Activated naive CD8-positive, alpha-beta T cell treated with anti-CD3 and anti-CD28 coated beads for 36 hours (primary cell): ENCODE data around the gene JCHAIN. TPM values are rescaled to one million over a fixed set of nuclear protein-coding genes. Genes with fewer than 3 reads are reported as not detected.

ENCODE experiments used
- DNase-seq: peaks from one replicate; pipeline ENCODE4 v3.0.0; 2021
- H3K27ac Mint-ChIP-seq: one replicate; pipeline ENCODE4 v1.8.0; 2022; ENCODE audit warnings: mild to moderate bottlenecking, moderate library complexity, mixed read lengths
- H3K27me3 Mint-ChIP-seq: one replicate; pipeline ENCODE4 v1.8.0; 2022; ENCODE audit warnings: mild to moderate bottlenecking, mixed read lengths
- H3K36me3 Mint-ChIP-seq: one replicate; pipeline ENCODE4 v1.8.0; 2021; ENCODE audit warnings: mild to moderate bottlenecking, mixed read lengths
- H3K4me1 Mint-ChIP-seq: one replicate; pipeline ENCODE4 v1.8.0; 2021; ENCODE audit warnings: mixed read lengths
- H3K4me3 Mint-ChIP-seq: one replicate; pipeline ENCODE4 v1.8.0; 2022; ENCODE audit warnings: mild to moderate bottlenecking, moderate library complexity, mixed read lengths
- H3K9me3 Mint-ChIP-seq: one replicate; pipeline ENCODE4 v1.8.0; 2022; ENCODE audit warnings: mixed read lengths
- total RNA-seq, 2 experiments: library from RNA; stranded (reverse); gene quantifications; one replicate each; pipeline ENCODE4 v1.2.3, GENCODE V29; 2021

The JCHAIN gene
- not detected for total RNA-seq

DNA sequence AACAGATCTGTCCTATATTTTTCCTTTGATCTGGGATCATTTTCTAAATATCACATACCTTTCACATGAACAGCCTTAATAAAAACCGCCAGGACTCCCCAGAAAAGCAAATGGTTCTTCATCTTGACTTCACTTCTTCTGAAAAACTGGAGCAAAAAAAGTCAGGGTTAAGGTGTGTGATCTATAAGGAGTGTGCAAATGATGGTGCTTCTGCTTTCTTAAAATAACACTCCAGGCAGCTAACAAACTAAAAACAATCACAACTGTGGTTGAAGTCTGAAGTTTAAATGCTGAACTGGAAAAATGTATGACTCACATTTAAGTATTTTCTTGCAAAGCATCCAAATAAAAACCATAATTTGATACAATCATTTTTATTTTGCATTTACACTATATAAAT is at the start of gene JCHAIN:
JCHAIN (minus strand) TSS at position 140 of the 400 bp plus-strand sequence; CDS start at position 122, 18 bp downstream.
- H3K27me3 Mint-ChIP-seq: peaks cover 3% of the 10 kb centered on the region
- H3K4me1 Mint-ChIP-seq: peaks cover 10% of the 10 kb centered on the region
- DNase-seq: no peak
- no peak within 1 kb of the TSS for H3K4me3 Mint-ChIP-seq
- H3K36me3 Mint-ChIP-seq: no peaks in the 10 kb centered on the region
- no peaks in the 10 kb centered on the region for H3K9me3 Mint-ChIP-seq
- no peak within 1 kb of the TSS for H3K27ac Mint-ChIP-seq

DNA sequence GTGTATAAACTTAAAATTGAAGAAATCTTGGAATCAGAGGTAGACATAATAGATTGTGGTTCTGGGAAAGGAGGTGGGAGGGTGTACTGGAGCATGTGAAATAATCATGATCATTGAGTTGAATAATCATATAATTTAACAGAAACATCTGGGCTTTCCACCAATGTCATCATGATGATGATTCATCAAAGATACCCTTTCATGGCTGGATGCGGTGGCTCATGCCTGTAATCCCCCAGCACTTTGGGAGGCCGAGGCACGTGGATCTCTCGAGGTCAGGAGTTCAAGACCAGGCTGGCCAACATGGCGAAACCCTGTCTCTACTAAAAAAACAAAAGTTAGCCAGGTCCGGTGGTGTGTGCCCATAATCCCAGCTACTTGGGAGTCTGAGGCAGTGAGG is 48.8 kb upstream of the JCHAIN start:
- no peak overlapping the region for H3K4me3 Mint-ChIP-seq
- peak overlapping the region; percentile 45 for H3K27ac Mint-ChIP-seq
- H3K9me3 Mint-ChIP-seq: no peaks in the 10 kb centered on the region
- H3K27me3 Mint-ChIP-seq: no peaks in the 10 kb centered on the region
- peaks cover 3% of the 10 kb centered on the region for H3K36me3 Mint-ChIP-seq
- H3K4me1 Mint-ChIP-seq: peaks cover 37% of the 10 kb centered on the region
- DNase-seq: no peak

DNA sequence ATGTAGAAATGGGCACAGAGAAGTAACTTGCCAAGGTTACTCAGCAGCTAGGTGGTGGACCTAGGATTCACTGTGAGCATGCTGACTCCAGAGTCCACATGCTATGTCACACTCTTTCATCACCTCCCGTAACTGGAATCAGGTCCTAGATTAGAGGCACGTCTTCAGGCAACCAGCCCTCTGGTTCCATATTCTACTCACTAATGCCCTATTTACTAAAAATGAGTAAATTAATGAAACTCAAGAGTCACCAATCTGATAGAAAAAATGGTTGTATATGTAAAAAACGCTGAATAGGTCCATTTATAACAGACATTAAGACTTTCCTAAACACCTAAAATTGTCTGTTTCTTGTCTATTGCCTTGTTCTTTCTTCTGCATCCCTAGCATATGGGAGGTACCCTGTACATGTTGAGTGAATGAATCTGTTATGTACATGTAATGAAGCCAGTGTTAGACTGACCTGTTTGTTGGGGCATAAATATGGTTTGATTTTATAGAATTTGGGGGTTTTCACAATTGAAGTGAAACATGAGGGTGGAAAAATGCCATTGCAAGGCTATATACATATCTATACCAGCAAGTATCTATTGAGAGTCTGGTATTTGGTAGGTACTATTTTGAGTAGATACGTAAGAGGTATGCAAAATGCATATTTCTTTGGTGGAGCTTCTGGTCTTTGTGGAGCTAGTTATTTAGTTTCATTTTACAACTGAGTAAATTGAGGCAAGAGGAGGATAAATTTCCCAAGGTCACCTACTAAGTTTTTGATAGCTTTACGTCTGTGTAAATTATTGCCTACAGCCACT is 48.0 kb upstream of the JCHAIN start:
- Mint-ChIP-seq H3K4me3 (no peak overlapping the region), H3K4me1 (peaks cover 42% of the 10 kb centered on the region), H3K27me3 (no peaks in the 10 kb centered on the region), H3K9me3 (no peaks in the 10 kb centered on the region), H3K27ac (peak overlapping the region; percentile 49), H3K36me3 (peaks cover 3% of the 10 kb centered on the region)
- DNase-seq: no peak

DNA sequence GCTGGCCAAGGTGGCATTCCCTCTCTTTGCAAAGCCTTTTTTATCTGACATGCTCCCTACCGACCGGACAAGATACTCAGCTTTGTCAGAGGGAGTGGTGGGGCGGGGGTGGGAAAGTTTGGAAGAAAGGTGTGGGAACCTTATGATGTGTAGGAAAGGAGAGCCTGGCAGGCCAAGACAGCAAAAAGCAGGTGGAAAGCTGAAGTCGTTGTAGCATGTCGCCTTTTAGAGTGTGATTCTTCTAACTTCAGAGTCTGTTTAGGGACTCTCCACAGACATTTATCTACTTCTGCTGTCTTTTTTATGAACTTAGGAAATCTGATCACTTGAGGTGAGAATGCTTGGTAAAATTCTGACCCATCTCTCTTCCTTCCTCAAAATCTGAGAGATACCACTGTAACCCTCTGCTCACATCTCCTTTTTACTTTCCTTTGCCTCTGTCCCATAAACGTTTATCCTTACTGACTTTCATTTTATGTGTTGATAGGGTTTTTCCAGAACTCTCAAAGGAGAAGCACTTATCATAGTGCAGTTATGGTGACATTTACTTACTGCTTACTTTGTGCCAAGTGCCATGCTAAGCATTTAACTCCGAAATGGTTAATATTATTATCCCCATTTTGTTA is 47.3 kb upstream of the JCHAIN start:
- H3K9me3 Mint-ChIP-seq: no peaks in the 10 kb centered on the region
- peaks cover 42% of the 10 kb centered on the region for H3K4me1 Mint-ChIP-seq
- DNase-seq: no peak
- no peaks in the 10 kb centered on the region for H3K27me3 Mint-ChIP-seq
- peaks cover 3% of the 10 kb centered on the region for H3K36me3 Mint-ChIP-seq
- no peak overlapping the region for H3K27ac Mint-ChIP-seq
- no peak overlapping the region for H3K4me3 Mint-ChIP-seq

DNA sequence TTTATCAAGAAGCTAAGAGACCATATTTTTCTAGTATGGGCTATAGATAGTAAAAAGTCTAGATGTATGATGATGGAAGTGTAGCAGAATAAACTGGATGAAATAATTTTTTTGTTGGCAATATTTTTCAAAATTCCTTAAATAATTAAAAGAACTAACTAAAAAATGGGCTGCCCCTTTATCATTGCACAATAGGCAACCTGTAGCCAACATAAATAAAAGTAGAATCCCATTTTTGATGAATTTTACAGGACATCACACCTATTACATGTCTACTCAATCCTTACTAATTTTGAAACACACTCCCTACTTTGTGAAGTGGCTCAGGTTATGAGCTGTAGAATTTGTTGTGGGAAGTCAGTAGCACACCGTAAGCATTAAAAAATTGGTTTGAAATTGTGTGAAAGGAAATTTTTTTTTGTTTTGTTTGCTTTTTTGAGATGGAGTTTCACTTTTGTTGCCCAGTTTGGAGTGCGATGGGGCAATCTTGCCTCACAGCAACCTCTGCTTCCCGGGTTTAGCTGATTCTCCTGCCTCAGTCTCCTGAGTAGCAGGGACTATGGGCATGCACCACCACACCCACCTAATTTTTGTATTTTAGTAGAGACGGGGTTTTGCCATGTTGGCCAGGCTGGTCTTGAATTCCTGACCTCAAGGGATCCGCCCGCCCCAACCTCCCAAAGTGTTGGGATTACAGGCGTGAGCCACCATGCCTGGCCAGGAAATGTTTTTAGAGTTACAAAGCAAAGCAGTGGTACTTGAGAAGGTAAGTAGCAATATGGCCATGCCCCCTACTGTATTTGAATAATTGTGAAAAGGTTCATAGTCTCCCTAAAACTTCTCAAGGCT is 46.5 kb upstream of the JCHAIN start:
- Mint-ChIP-seq H3K4me1 (peaks cover 42% of the 10 kb centered on the region), H3K27ac (no peak overlapping the region), H3K4me3 (no peak overlapping the region)

DNA sequence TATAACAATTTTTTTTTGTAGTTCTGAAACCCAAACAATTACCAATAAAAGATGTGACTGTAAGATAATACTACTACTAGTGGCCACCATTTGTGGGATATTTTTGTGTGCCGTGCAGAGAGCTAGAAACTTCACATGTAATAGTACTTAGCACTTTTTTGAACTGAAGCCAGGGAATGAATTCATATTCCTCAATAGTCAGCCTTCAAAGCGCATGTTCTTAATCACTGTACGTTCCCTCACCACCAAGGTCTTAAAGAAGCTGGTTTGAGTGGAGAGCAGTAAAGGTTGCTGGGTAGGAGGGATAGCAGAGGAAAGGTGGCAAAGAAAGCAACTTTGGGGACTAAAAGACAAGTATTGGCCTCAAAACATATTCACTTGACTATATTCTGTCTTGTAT is 45.8 kb upstream of the JCHAIN start:
- Mint-ChIP-seq H3K4me3 (no peak overlapping the region), H3K4me1 (peaks cover 43% of the 10 kb centered on the region), H3K36me3 (peaks cover 3% of the 10 kb centered on the region), H3K27me3 (no peaks in the 10 kb centered on the region), H3K9me3 (no peaks in the 10 kb centered on the region), H3K27ac (no peak overlapping the region)
- no peak for DNase-seq

More for the DNA sequence above, 46.5 kb upstream of the JCHAIN start:
- no peaks in the 10 kb centered on the region for H3K9me3 Mint-ChIP-seq
- H3K36me3 Mint-ChIP-seq: peaks cover 3% of the 10 kb centered on the region
- H3K27me3 Mint-ChIP-seq: no peaks in the 10 kb centered on the region
- DNase-seq: no peak

DNA sequence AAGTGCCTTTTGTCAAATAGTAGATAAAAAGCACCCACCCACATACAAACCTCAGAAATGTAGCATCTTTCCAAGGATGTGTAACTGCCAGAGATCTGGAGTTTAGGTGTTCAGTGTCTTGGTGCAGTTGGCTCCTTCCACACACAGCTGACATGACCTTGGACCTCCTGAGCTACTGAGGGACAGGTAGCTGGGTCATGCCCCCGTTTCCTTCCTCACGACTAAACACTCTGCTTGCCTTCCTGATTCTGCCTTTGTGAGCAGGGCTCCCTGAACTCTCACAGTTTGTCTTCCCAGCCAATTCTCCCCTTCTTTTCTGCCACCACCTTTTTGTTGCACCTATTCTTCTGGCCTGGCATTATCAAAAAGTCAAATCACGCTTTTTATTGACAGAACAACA is 45.3 kb upstream of the JCHAIN start:
- Mint-ChIP-seq H3K36me3 (peaks cover 3% of the 10 kb centered on the region), H3K4me1 (peaks cover 45% of the 10 kb centered on the region), H3K27me3 (no peaks in the 10 kb centered on the region), H3K9me3 (no peaks in the 10 kb centered on the region), H3K27ac (no peak overlapping the region), H3K4me3 (no peak overlapping the region)
- DNase-seq: no peak

DNA sequence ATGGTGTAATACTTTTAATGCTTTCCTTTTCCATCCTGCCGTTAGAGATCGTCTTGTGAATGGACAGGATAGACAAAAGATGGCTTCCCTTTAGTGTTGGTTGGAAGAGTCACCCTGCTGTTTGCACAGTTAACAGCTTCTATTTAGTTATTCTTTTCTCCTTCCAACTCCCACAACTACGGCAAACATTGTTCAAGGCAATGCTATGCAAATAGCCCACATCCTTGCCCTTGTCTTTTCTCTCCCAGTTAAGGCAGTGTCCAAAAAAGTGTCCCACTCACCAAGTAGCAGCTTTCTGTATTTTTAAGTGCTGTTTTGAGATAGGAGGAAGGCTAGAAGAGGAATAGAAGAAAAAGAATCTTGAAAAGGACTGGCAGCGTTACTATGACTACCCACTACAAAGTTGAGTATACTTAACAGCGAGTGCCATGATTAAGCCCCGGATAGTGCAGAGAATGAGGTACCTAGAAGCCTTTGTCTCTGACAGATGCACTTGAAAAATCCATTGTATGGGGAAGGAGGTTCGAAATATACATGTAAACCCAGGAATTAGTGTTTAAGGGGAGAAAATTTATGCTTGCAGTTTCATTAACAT is 43.4 kb upstream of the JCHAIN start:
- no peak overlapping the region for H3K27ac Mint-ChIP-seq

DNA sequence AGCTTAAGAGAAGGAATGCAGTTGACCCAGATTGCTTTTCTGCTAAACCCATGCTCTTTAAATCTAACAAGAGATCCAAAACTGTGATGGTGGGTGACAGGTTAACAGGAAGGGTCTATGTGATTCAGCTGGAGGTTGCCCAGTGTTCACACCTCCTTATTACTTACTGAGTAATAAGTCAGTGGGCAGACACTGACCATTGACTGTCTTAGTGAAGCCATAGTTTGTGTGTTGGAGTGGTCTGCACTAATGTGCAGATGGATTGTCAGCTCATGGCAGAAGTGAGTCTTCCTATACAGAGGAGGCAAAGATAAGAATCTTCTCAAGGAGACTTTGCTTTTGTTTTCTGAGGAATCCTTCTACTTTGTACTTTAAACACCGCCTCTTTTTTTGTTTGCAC is 40.2 kb upstream of the JCHAIN start:
- Mint-ChIP-seq H3K4me3 (peak overlapping the region; percentile 92), H3K9me3 (no peaks in the 10 kb centered on the region), H3K27me3 (no peaks in the 10 kb centered on the region), H3K36me3 (no peaks in the 10 kb centered on the region), H3K4me1 (peaks cover 34% of the 10 kb centered on the region), H3K27ac (peak overlapping the region; percentile 90)
- DNase-seq: no peak

More for the DNA sequence above, 43.4 kb upstream of the JCHAIN start:
- H3K4me3 Mint-ChIP-seq: no peak overlapping the region
- no peaks in the 10 kb centered on the region for H3K9me3 Mint-ChIP-seq
- DNase-seq: no peak
- H3K27me3 Mint-ChIP-seq: no peaks in the 10 kb centered on the region
- peaks cover 3% of the 10 kb centered on the region for H3K36me3 Mint-ChIP-seq
- H3K4me1 Mint-ChIP-seq: peaks cover 48% of the 10 kb centered on the region

DNA sequence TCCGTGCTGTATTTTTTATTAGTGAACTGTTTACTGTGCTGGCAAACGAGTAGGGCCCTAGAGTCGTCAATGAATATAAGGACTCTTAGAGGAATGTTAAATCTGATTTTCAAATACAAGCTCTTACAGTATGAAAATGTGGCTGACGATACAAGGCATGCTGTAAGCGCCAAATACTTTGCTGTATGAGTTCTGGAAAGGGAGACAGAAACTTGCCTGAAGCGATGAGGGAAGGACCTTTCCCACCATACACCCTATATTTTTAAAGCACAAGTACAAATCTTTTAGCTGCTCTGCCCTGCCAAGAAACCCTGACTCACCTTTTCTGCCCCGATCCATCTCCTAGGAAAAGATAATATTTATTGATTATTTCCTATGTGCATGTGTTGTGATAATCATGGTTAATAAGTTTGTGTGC is 39.7 kb upstream of the JCHAIN start:
- no peaks in the 10 kb centered on the region for H3K9me3 Mint-ChIP-seq
- no peak for DNase-seq
- no peaks in the 10 kb centered on the region for H3K27me3 Mint-ChIP-seq
- peak overlapping the region; percentile 90 for H3K27ac Mint-ChIP-seq
- H3K36me3 Mint-ChIP-seq: no peaks in the 10 kb centered on the region
- H3K4me1 Mint-ChIP-seq: peaks cover 30% of the 10 kb centered on the region
- peak overlapping the region; percentile 92 for H3K4me3 Mint-ChIP-seq

DNA sequence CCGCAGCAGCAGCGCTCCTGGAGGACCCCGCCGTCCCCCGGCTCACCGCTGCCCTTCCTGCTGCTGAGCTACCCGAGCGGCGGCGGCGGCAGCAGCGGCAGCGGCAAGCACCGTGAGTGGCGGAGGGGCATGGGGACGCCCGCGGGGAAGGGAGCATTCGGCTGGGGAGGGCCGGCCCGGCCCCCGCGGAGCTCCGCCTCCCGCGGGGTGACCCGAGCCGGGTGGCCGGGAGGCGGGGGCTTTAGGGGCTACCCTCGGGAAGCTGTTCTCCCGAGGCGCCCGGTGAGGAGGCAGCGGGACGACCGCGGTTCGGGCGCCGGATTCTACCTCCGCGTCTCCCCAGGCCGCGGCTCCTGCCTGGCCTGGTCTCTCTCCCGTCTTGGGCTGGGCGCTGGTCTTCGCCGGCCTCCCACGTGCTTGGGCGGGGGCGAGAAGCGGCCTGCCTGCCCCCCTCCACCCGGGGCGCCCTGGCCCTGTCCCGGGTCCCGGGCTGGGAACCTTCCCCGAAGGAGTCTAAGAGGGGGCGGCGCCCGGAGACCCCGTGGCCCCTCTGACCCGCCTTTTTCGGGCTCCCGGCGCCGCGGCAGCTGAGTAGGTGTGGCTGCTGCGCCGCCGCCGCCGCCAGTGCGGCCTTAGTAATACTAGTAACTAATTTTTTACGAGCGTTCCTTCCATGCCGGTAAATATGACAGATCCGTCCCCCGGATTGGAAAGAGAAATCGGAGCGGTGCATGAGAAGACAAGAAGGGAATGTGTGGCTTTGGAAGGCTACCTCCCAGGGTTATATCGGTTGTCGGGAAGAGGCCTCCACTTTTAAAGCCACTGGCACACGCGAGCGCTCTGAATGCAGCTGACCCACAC is 39.1 kb upstream of the JCHAIN start:
- Mint-ChIP-seq H3K27me3 (no peaks in the 10 kb centered on the region), H3K9me3 (no peaks in the 10 kb centered on the region), H3K27ac (peak overlapping the region; percentile 90), H3K4me3 (peak overlapping the region; percentile 92), H3K36me3 (no peaks in the 10 kb centered on the region), H3K4me1 (peaks cover 30% of the 10 kb centered on the region)
- peak; percentile 84 for DNase-seq

DNA sequence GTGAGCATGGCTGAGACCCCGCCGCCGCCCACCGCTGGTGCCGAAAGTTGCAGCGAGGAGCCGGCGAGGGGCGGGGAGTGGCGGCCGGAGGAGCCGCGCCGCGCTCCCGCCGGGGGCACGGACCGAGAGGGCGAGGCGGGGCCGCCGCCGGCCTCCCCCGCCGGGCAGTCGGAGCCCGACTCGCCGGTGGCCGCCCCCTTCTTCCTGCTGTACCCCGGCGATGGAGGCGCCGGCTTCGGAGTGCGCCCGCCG is 38.5 kb upstream of the JCHAIN start:
- Mint-ChIP-seq H3K4me1 (peaks cover 28% of the 10 kb centered on the region), H3K9me3 (no peaks in the 10 kb centered on the region), H3K27ac (no peak overlapping the region), H3K36me3 (no peaks in the 10 kb centered on the region), H3K4me3 (peak overlapping the region; percentile 55), H3K27me3 (no peaks in the 10 kb centered on the region)
- no peak for DNase-seq

DNA sequence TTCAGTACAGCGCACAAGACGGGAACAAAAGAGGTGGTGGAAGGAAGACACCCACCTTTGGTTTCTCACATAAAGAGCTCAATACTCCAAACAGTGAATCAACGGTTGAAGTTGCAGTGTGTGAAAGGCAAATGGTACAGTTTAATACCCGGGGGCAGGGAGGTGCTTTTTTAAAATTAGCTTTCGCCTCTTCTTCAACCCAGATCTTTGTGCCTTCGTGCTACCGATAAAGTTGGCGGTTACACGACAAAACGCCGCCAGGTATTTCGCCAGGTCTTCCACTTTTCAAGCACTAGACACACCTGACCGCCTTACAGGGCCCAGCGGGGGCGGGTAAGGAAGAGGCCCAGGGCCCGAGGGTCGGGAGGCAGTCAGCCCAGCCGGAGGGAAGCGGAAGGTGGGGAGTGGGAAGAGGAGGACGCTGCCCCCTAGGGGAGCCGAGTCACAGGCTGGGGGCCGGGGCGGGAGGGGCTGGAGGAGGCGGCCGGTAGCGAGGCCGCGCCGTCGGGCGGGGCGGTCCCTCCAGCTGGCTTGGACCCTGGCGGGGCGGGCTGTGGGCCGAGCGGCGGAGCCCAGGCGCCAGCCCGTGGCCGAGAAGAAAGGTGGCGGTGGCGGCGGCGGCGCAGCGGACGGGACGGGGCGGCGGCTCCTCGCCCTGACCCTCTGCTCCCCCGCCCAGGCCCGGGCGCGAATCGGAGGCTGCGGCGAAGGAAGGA is 38.1 kb upstream of the JCHAIN start:
- Mint-ChIP-seq H3K9me3 (no peaks in the 10 kb centered on the region), H3K4me3 (peak overlapping the region; percentile 88), H3K4me1 (peaks cover 24% of the 10 kb centered on the region), H3K27ac (peak overlapping the region; percentile 89), H3K36me3 (no peaks in the 10 kb centered on the region), H3K27me3 (no peaks in the 10 kb centered on the region)
- peak; percentile 54 for DNase-seq
